GM19025 (cell line): Measurements from ENCODE around the gene ZNF837.
A peak's percentile ranks its signal among the peaks of the same experiment; 100 is the strongest.

Experiments
- ATAC-seq: cut with Tn5 transposase; IDR thresholded peaks from one replicate; pipeline ENCODE4 v1.9.1; 2021; ENCODE audit warnings: mild to moderate bottlenecking, low read depth, moderate library complexity; ENCODE audit not compliant: unreplicated experiment

The ZNF837 gene

GRCh38 chr19:58372311-58373133 lies 8.3 kb downstream of the ZNF837 start:
- no peak for ATAC-seq

DNA sequence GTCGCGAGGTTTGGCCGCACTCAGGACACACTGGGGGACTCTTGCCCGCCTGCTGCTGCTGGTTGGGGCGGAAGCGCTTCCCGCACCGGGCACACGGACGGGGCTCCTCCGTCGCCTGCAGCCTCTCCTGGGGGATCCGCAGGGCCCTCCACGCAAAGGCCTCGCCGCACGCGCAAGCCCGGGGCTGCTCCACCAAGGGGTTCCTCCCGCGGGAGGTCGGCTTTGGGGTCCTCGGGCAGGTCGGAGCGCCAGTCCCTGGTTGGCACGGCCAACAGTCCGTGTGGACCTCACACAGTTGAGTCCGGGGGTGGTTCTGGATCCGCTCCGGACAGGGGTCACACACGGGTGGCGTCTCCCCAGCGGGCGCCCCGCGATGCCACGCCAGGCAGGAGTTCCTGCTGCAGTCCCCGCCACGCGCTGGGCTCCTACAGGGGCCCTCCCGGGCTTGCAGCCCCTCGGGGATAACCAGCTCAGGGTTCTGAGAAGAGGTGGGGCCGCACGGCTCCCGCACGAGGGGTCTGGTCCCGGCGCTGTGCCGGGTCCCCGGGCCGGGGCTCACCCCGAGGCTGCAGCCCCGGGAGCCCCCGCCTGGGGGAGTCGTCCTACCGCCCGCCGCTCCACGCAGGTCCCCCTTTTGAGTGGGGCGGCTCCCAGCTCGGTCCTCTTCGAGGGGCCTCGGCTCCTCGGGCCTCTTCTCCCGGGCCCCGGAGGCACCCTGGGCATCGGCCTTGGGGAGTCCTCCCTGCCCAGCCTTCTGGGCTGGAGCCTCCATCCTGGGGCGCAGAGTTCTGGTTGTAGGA lies 12.1 kb downstream of the ZNF837 start:
- no peak for ATAC-seq

- ATAC-seq, result no peak
Measured at GRCh38 chr19:58367698-58368454, 13.0 kb downstream of the ZNF837 start.

- ATAC-seq, result no peak
Measured at GRCh38 chr19:58366585-58367430, 14.0 kb downstream of the ZNF837 start.

DNA sequence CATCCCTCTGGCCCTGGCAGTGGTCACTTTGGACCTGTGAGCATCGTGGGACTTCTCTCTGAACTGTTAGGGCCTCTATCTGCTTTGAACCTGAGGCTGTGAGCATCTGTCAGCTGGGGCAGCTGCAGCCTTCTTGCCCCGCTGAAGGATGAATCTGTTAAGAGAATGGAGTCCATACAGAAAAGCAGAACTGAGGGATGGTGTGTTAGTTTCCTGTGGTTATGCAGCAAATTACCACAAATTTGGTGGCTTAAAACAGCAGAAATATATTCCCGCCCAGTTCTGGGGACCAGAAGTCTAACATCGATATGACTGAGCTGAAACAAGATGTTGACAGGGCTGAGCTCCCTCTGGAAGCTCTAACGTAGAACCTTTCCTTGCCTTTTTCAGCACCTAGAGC lies 16.7 kb downstream of the ZNF837 start:
- ATAC-seq, result no peak

DNA sequence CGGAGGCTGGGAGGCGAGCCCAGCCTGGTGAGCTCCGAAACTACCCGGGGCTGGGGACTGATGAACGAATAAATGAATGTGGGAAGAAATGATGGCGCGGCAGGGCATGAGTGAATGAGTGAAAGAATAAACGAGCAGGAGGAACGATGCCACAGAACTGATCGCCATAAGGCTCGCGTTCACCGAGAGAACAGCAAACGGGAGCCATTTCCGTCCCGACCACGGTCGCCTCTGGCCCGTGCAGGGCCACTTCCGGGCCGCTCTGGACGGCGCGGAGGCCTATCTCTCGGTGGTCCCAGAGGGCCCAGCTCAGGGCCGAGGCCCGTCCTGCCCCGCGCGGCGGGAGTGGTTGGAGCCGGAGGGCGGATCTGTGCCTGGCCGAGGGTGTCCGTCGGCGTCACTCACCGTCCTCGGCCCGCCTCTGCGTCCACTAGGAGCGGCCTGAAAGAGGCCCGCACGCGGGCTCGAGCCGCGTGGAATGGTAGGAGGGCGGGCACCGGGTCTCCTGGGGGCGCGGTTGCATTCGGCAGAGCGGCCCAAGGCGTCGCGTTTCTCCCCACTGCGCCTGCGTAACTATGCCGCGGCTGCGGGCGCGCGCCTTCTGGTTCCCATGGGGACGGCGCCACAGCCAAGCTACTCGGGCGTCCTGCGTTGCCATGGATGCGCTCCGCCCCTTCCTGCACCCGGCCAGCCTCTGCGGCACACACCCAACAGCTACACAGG lies 18.4 kb downstream of the ZNF837 start, which contains the start of gene ZNF497:
Gene ZNF497 (minus strand): TSS at position 480 of the 723 bp plus-strand sequence. CDS start 5,116 bp downstream, outside the sequence.
- ATAC-seq, result peak; percentile 84

DNA sequence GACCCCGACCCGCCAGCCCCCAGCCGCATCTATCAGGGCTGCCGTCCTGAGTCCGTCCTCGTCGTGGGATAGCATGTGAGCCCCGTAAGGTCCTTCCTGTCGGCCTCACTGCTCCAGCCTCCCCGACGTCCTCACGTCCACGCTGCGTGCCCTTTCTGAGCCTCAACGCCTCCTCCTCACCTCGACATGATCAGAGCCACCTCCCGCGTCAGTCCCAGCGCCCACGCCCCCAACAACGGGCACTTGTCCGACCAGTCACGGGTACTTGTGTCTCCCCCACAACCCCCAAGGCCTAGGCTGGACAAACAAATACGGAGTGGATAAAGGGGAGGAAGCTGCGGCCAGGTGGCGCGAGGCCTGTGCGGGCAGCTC lies 18.9 kb downstream of the ZNF837 start:
- peak; percentile 9 for ATAC-seq

DNA sequence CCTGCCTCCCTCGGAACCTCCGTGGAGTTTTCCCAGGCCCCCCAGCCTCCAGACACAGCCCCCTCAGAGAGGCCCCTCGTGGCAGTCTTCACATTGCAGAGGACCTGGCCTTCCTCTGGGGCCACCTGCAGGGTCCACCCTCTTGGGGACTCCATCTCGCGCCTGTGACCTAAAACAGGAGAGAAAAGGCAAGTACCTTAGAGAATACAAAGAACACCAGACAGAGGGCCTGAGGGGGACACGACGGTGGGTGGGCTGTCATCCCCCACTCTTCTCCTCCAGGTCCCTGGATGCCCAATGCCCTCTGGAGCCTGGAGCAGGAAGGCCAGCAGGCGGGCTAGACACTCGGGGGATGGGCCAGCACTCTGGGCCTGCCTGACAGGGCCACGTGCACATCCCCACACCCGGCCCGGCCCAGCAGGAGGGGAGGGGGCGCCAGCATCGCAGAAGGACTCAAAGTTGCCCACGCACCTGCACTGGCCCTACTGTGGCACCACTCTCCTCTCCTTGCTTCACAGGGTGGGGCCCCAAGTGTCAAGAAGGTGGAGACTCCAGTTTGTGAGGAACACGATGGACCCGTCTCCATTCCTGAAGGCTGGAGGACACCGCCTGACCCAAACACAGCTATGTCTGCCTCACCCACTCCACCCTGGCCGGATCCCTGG lies 23.2 kb downstream of the ZNF837 start:
- no peak for ATAC-seq

DNA sequence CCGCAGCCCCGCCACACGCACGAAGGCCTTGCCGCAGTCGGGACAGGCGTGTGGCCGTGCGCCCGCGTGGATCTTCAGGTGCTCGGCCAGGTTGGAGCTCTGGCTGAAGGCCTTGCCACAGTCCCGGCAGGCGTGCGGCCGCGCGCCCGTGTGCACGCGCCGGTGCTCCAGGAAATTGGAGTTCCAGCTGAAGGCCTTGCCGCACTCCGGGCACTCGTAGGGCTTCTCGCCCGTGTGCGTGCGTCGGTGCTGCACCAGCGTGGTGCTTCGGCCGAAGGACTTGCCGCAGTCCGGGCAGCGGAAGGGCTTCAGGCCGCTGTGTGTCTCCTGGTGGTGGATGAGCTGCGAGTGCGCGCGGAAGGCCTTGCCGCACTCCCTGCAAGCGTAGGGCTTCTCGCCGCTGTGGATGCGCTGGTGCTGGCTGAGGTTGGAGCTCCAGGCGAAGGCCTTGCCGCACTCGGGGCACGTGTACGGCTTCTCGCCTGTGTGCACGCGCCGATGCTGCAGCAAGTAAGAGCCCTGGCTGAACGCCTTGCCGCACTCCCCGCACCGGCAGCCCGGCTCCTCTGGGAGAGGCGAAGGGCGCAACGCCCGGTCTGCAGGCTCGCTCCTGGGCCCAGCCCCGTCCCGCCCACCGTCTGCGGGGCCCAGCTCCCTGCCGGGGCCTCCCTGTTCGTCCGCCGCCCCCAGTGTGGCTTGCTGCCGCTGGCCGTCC lies 23.9 kb downstream of the ZNF837 start:
- no peak for ATAC-seq

DNA sequence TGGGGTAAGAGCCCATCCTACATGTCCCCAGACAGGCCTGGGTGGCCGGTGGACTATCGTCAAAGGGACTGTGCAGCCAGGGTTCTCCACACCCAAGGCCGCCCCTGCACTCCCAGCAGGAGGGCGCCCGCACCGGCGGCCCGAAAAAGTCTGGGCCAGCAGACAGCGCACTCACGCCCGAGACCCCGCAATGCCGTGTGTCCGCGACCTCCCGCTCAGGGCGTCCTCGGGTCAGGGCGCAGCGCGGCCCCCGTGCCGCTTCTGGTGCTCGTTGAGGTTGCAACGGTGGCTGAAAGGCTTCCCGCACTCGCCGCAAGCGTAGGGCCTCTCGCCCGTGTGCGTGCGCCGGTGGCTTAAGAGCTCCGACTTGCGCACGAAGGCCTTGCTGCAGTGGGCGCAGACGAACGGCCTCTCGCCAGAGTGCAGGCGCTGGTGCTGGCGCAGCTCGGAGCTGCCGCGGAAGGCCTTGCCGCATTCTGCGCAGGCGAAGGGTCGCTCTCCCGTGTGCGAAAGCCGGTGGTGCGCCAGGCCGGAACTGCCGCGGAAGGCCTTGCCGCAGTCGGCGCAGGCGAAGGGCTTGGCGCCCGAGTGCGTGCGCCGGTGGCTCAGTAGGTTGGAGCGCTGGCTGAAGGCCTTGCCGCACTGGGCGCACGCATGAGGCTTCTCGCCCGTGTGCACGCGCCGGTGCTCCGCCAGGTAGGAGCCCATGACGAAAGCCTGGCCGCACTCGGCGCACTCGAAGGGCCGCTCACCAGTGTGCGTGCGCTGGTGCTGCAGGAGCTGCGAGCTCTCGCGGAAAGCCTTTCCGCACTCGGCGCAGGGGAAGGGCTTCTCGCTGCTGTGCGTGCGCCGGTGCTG lies 24.7 kb downstream of the ZNF837 start:
- ATAC-seq, result no peak

DNA sequence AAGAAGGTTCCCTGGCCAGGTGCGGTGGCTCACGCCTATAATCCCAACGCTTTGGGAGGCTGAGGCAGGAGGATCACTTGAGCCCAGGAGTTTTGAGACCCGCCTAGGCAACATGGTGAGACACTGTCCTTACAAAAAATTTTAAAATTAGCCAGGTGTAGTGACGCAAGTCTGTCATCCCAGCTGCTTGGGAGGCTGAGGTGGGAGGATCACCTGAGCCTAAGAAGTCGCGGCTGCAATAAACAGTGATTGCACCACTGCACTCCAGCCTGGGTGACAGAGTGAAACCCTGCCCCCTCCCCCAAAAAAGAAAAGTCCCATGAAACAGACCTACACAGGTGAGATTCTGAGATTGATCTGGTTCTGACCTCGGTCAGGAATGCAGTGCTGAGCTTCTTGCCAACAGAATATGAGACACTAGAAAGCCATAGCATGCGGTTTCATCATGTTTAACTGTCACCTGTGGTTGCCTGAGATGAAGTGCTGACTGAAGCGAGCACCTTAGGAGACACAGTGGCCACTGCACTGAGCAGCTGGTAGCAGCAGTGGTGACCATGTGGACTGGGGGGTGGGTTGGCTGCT lies 25.5 kb downstream of the ZNF837 start:
- ATAC-seq, result no peak

GRCh38 chr19:58354478-58355030 lies 26.3 kb downstream of the ZNF837 start:
- no peak for ATAC-seq

DNA sequence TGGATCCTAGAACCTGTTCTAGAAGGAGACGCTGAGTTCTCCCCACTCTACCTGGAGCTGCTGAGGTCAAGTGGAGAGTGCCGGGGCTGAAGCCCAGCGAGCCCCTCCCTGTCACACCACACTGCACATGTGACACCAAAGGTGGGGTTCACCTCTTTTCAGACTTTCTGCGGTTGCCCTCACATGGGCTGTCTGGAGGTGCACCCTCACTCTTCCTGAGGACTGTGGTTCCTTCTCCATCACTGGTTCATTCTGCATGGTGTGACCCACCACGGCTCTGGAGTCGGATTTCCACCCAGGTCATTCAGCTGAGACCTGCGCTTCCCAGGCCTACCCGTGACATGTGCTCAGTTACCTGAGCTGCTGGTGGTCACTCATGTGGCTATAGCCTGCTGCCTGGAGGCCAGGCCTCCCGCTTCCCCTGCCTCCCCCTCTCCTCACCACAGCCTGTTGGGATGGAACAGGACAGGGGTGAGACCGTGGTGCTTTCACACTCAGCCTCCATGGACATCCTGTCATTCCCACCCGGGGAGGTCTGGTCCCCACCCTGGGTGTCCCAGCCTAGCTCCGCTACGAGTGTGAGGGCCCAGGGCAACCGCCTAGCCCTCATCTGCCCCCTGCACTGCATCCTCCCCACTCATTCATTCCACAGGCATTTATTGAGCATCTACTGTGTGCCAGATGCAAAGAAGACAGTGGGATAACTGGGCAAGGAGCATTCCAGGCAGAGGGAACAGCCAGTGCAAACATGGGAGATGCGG lies 26.9 kb downstream of the ZNF837 start:
- no peak for ATAC-seq

GRCh38 chr19:58352760-58353671 lies 27.8 kb downstream of the ZNF837 start, which contains the start of gene A1BG:
Gene A1BG (minus strand): TSS chr19:58353492. CDS start chr19:58353437, 55 bp downstream.
- ATAC-seq, result no peak
